GM10847 (cell line): ENCODE measurements around the gene XPNPEP1.

ENCODE experiments used
- POLR2A ChIP-seq: IDR thresholded peaks from 2 replicates; pipeline ENCODE4 v1.6.1; 2011; ENCODE audit not compliant: insufficient read length; ENCODE audit errors: extremely low read depth

XPNPEP1 gene

GRCh38 chr10:109838592-109839244 lies 84.6 kb downstream of the XPNPEP1 start:
- no peak for TF ChIP-seq POLR2A

- TF ChIP-seq POLR2A, result no peak
Measured at GRCh38 chr10:109837384-109837783, 85.9 kb downstream of the XPNPEP1 start.

GRCh38 chr10:109835257-109835656 lies 88.1 kb downstream of the XPNPEP1 start:
- TF ChIP-seq POLR2A, result no peak

- no peak for TF ChIP-seq POLR2A
Measured at GRCh38 chr10:109831846-109832245, 91.5 kb downstream of the XPNPEP1 start.

- no peak for TF ChIP-seq POLR2A
Measured at GRCh38 chr10:109824206-109824605, 99.1 kb downstream of the XPNPEP1 start.

GRCh38 chr10:109823196-109823595 lies 100.1 kb downstream of the XPNPEP1 start:
- no peak for TF ChIP-seq POLR2A

- TF ChIP-seq POLR2A, result no peak
Measured at GRCh38 chr10:109821672-109822071, 101.6 kb downstream of the XPNPEP1 start.

- TF ChIP-seq POLR2A, result no peak
Measured at GRCh38 chr10:109820620-109821405, 102.5 kb downstream of the XPNPEP1 start.

GRCh38 chr10:109819807-109820206 lies 103.5 kb downstream of the XPNPEP1 start:
- no peak for TF ChIP-seq POLR2A
